Activated naive CD4-positive, alpha-beta T cell treated with anti-CD3 and anti-CD28 coated beads, Interleukin-2, amount 50 U/mL, for 72 hours (primary cell): ENCODE results near the gene ARF1. TPM values are rescaled to one million over a fixed set of nuclear protein-coding genes. Genes with fewer than 3 reads are reported as not detected.

ENCODE experiments used
- ATAC-seq, 2 donors: fragments of 150-1000 bp; cut with Tn5 transposase; 2 replicates each; pipeline ENCODE4 v1.10.0; 2021; ENCODE audit warnings: mild to moderate bottlenecking in 2 of 2, moderate library complexity in 2 of 2
- DNase-seq, 2 donors: peaks; one replicate each; pipeline ENCODE4 v3.0.0; 2021 to 2022; ENCODE audit warnings: low spot score in 2 of 2
- H3K27ac Mint-ChIP-seq, 2 donors: one replicate each; pipeline ENCODE4 v1.8.0; 2022; ENCODE audit warnings: mild to moderate bottlenecking in 2 of 2, mixed read lengths in 2 of 2
- H3K36me3 Mint-ChIP-seq, 2 donors: one replicate each; pipeline ENCODE4 v1.8.0; 2022; ENCODE audit warnings: mixed read lengths in 2 of 2
- H3K9me3 Mint-ChIP-seq, 2 donors: one replicate each; pipeline ENCODE4 v1.8.0; 2022; ENCODE audit warnings: mixed read lengths in 2 of 2
- total RNA-seq, 2 donors: library from RNA; stranded (reverse); gene quantifications; one replicate each; pipeline ENCODE4 v1.2.3, GENCODE V29; 2022

The ARF1 gene
- total RNA-seq, 2 donors from 2014 or later: 308 to 333 TPM

GRCh38 chr1:228089519-228090380 is 7.2 kb downstream of the ARF1 start:
- peak overlapping the region; percentile 71 to 96 for H3K27ac Mint-ChIP-seq
- ATAC-seq (no peak), DNase-seq (peak in 1 of 2 donors; percentile 50)
- H3K9me3 Mint-ChIP-seq: peaks cover 4 to 6% of the 10 kb centered on the region in 2 donors
- peaks cover 31 to 53% of the 10 kb centered on the region in 2 donors for H3K36me3 Mint-ChIP-seq

DNA sequence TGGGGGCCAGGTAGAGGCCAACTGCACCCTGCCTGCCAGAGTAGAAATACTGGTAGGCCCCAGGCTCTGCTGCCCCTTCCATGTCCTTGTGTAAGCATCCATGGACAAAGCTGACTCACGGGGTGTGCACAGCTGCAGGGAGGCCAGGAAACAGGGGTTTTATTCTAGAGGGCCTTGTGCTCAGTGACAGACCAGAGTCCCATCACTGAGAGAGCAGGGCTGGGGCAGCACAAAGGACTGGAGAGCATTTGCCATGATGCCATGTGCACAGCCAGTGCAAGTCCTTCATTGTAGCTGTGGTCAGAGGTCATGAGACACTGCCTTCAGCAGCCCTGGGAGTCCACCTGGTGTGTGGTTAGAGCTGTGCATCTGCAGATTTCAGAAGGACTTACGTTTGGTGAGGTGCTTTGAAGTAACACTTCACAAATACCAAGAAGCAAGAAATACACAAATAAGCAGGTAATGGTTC is 8.1 kb downstream of the ARF1 start:
- DNase-seq: peak in 1 of 2 donors; percentile 40
- peaks cover 32 to 54% of the 10 kb centered on the region in 2 donors for H3K36me3 Mint-ChIP-seq

GRCh38 chr1:228091084-228091483 is 8.6 kb downstream of the ARF1 start:
- Mint-ChIP-seq H3K9me3 (peaks cover 8 to 10% of the 10 kb centered on the region in 2 donors), H3K36me3 (peaks cover 34 to 59% of the 10 kb centered on the region in 2 donors), H3K27ac (peak overlapping the region; percentile 71 to 85)
- ATAC-seq (no peak), DNase-seq (peak in 1 of 2 donors; percentile 37)

More for the DNA sequence above, 8.1 kb downstream of the ARF1 start:
- Mint-ChIP-seq H3K27ac (peak overlapping the region; percentile 60 to 71), H3K9me3 (peaks cover 8 to 10% of the 10 kb centered on the region in 2 donors)
- ATAC-seq: peak in 1 of 2 donors; percentile 32

- no peak for DNase-seq
- ATAC-seq: no peak
- Mint-ChIP-seq H3K36me3 (peaks cover 34 to 58% of the 10 kb centered on the region in 2 donors), H3K27ac (peak overlapping the region in 1 of 2 donors; percentile 85), H3K9me3 (peaks cover 8 to 10% of the 10 kb centered on the region in 2 donors)
These were observed 10.0 kb downstream of the ARF1 start for GRCh38 chr1:228092342-228093049.

GRCh38 chr1:228093050-228093906 is 10.8 kb downstream of the ARF1 start:
- DNase-seq (no peak), ATAC-seq (no peak)
- Mint-ChIP-seq H3K27ac (peak overlapping the region in 1 of 2 donors; percentile 5), H3K9me3 (peaks cover 8 to 10% of the 10 kb centered on the region in 2 donors), H3K36me3 (peaks cover 34 to 57% of the 10 kb centered on the region in 2 donors)

GRCh38 chr1:228094432-228095016 is 12.0 kb downstream of the ARF1 start:
- H3K9me3 Mint-ChIP-seq: peaks cover 8 to 10% of the 10 kb centered on the region in 2 donors

DNA sequence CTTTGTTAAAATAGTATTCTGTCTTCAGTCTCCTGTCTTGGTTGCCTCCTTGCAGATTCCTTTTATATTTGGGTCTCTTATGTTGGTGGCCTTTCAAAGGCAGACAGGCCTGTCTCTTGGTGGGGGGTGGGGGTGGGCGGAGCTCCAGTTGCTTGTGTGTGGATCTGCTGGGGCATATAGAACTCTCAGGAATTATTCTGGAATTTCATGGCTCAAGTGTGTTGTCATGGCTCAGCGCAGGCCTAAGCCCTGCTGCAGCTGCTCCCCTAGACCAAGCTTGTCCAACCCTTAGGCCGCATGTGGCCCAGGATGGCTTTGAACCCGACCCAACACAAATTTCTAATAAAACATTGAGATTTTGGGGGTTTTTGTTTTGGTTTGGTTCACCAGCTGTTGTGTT is 12.7 kb downstream of the ARF1 start:
- peaks cover 34 to 57% of the 10 kb centered on the region in 2 donors for H3K36me3 Mint-ChIP-seq
- DNase-seq (no peak), ATAC-seq (no peak)
- peaks cover 8 to 10% of the 10 kb centered on the region in 2 donors for H3K9me3 Mint-ChIP-seq
- peak overlapping the region in 1 of 2 donors; percentile 51 for H3K27ac Mint-ChIP-seq

More at GRCh38 chr1:228094432-228095016, 12.0 kb downstream of the ARF1 start:
- peak overlapping the region in 1 of 2 donors; percentile 51 for H3K27ac Mint-ChIP-seq
- ATAC-seq: no peak
- DNase-seq: no peak
- peaks cover 34 to 57% of the 10 kb centered on the region in 2 donors for H3K36me3 Mint-ChIP-seq

DNA sequence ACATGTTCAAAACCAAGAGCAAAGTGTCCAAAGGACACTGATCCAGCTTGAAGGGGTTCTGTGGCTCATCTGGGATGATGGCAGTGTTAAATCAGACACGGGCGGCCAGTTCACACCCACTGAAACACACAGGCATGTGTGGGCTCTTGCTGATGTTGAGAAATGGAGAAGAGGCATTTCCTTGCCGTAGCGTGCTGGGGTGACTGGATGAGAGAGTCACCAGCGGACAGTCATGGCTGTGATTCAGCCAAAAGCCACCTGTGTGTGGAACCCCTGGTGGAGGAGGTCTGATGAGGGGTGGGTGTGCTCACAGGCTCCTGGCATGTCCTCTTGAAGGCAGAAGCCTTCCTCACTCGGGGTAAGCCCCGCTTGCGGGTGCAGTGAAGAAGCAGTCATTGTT is 13.4 kb downstream of the ARF1 start:
- H3K9me3 Mint-ChIP-seq: peaks cover 8 to 10% of the 10 kb centered on the region in 2 donors
- ATAC-seq (no peak), DNase-seq (no peak)
- peaks cover 34 to 50% of the 10 kb centered on the region in 2 donors for H3K36me3 Mint-ChIP-seq
- peak overlapping the region in 1 of 2 donors; percentile 87 for H3K27ac Mint-ChIP-seq

- peak overlapping the region; percentile 28 to 44 for H3K27ac Mint-ChIP-seq
- ATAC-seq: no peak
- H3K9me3 Mint-ChIP-seq: peaks cover 8 to 10% of the 10 kb centered on the region in 2 donors
- DNase-seq: peak in 1 of 2 donors; percentile 40
- peaks cover 30 to 42% of the 10 kb centered on the region in 2 donors for H3K36me3 Mint-ChIP-seq
These were observed 14.2 kb downstream of the ARF1 start for GRCh38 chr1:228096416-228097332.

GRCh38 chr1:228097333-228098081 is 15.0 kb downstream of the ARF1 start:
- DNase-seq: no peak
- H3K9me3 Mint-ChIP-seq: peaks cover 8 to 10% of the 10 kb centered on the region in 2 donors
- peaks cover 23 to 34% of the 10 kb centered on the region in 2 donors for H3K36me3 Mint-ChIP-seq
- no peak for ATAC-seq
- H3K27ac Mint-ChIP-seq: peak overlapping the region; percentile 28 to 82

DNA sequence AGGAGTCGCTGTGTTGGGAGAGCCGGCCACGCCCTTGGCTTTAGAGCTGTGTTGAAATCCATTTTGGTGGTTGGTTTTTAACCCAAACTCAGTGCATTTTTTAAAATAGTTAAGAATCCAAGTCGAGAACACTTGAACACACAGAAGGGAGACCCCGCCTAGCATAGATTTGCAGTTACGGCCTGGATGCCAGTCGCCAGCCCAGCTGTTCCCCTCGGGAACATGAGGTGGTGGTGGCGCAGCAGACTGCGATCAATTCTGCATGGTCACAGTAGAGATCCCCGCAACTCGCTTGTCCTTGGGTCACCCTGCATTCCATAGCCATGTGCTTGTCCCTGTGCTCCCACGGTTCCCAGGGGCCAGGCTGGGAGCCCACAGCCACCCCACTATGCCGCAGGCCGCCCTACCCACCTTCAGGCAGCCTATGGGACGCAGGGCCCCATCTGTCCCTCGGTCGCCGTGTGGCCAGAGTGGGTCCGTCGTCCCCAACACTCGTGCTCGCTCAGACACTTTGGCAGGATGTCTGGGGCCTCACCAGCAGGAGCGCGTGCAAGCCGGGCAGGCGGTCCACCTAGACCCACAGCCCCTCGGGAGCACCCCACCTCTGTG is 15.9 kb downstream of the ARF1 start:
- peaks cover 8 to 10% of the 10 kb centered on the region in 2 donors for H3K9me3 Mint-ChIP-seq
- H3K27ac Mint-ChIP-seq: peak overlapping the region in 1 of 2 donors; percentile 82
- ATAC-seq: no peak
- no peak for DNase-seq
- H3K36me3 Mint-ChIP-seq: peaks cover 24 to 33% of the 10 kb centered on the region in 2 donors

GRCh38 chr1:228099331-228099732 is 16.8 kb downstream of the ARF1 start:
- DNase-seq: no peak
- Mint-ChIP-seq H3K36me3 (peaks cover 24 to 30% of the 10 kb centered on the region in 2 donors), H3K27ac (peak overlapping the region; percentile 0 to 84), H3K9me3 (peaks cover 4 to 8% of the 10 kb centered on the region in 2 donors)
- no peak for ATAC-seq

- Mint-ChIP-seq H3K36me3 (peaks cover 8 to 14% of the 10 kb centered on the region in 2 donors), H3K9me3 (no peaks in the 10 kb centered on the region), H3K27ac (peak overlapping the region; percentile 4 to 65)
- DNase-seq: no peak
- ATAC-seq: no peak
These were observed 18.5 kb downstream of the ARF1 start for GRCh38 chr1:228100822-228101613.
